Astrocyte (in vitro differentiated cells and primary cell): ENCODE data around the gene GCC1. TPM values are rescaled to one million over a fixed set of nuclear protein-coding genes. Genes with fewer than 3 reads are reported as not detected.

ENCODE experiments used
- DNase-seq: peaks from one replicate; pipeline ENCODE4 v3.0.0-alpha.2; 2010; ENCODE audit warnings: low read depth
- FAIRE-seq: peaks from 2 replicates; lab custom pipeline; 2011; peaks lifted over from hg19 to GRCh38; lab: Jason Lieb, UNC
- H2AFZ ChIP-seq: 2 replicates; pipeline ENCODE4 v1.6.0; 2012; ENCODE audit warnings: low read depth, low read length, inconsistent platforms
- H3K27ac ChIP-seq: 2 replicates; pipeline ENCODE4 v1.5.1; 2011; ENCODE audit warnings: low read depth, low read length, inconsistent platforms
- H3K27me3 ChIP-seq: 2 replicates; pipeline ENCODE4 v1.6.0; 2011; ENCODE audit warnings: low read length, inconsistent platforms; ENCODE audit not compliant: insufficient read depth
- H3K36me3 ChIP-seq: 2 replicates; pipeline ENCODE4 v1.5.1; 2011; ENCODE audit warnings: low read length, inconsistent platforms; ENCODE audit not compliant: insufficient read depth
- H3K4me1 ChIP-seq: 2 replicates; pipeline ENCODE4 v1.5.1; 2011; ENCODE audit warnings: low read length, inconsistent platforms; ENCODE audit not compliant: insufficient read depth
- H3K4me2 ChIP-seq: 2 replicates; pipeline ENCODE4 v1.6.0; 2012; ENCODE audit warnings: low read length, inconsistent platforms
- H3K4me3 ChIP-seq: 2 replicates; pipeline ENCODE4 v1.5.1; 2011; ENCODE audit warnings: low read depth, mild to moderate bottlenecking, low read length, inconsistent platforms; ENCODE audit not compliant: insufficient read depth
- H3K79me2 ChIP-seq: 2 replicates; pipeline ENCODE4 v1.6.0; 2012; ENCODE audit warnings: mild to moderate bottlenecking, low read length, inconsistent platforms; ENCODE audit not compliant: insufficient read depth
- H3K9ac ChIP-seq: 2 replicates; pipeline ENCODE4 v1.6.0; 2012; ENCODE audit warnings: mild to moderate bottlenecking, low read length, inconsistent platforms
- H3K9me3 ChIP-seq: 2 replicates; pipeline ENCODE4 v1.5.1; 2012; ENCODE audit warnings: low read depth, mild to moderate bottlenecking, low read length, inconsistent platforms; ENCODE audit not compliant: insufficient read depth
- H4K20me1 ChIP-seq: 2 replicates; pipeline ENCODE4 v1.6.0; 2012; ENCODE audit warnings: low read length, inconsistent platforms; ENCODE audit not compliant: insufficient read depth
- H3K27ac Mint-ChIP-seq: one replicate; pipeline ENCODE4 v1.8.0; 2021; ENCODE audit warnings: mild to moderate bottlenecking, mixed read lengths; ENCODE audit not compliant: unreplicated experiment
- H3K27me3 Mint-ChIP-seq: one replicate; pipeline ENCODE4 v1.8.0; 2021; ENCODE audit warnings: low read depth, mixed read lengths; ENCODE audit not compliant: unreplicated experiment
- H3K36me3 Mint-ChIP-seq: one replicate; pipeline ENCODE4 v1.8.0; 2021; ENCODE audit warnings: low read depth, mixed read lengths; ENCODE audit not compliant: unreplicated experiment
- H3K4me1 Mint-ChIP-seq: one replicate; pipeline ENCODE4 v1.8.0; 2021; ENCODE audit warnings: low read depth, mixed read lengths; ENCODE audit not compliant: unreplicated experiment
- H3K4me3 Mint-ChIP-seq: one replicate; pipeline ENCODE4 v1.8.0; 2021; ENCODE audit warnings: mild to moderate bottlenecking, moderate library complexity, mixed read lengths; ENCODE audit not compliant: unreplicated experiment
- H3K9me3 Mint-ChIP-seq: one replicate; pipeline ENCODE4 v1.8.0; 2021; ENCODE audit warnings: mild to moderate bottlenecking, mixed read lengths; ENCODE audit not compliant: unreplicated experiment
- CTCF ChIP-seq: IDR thresholded peaks from 2 replicates; pipeline ENCODE4 v1.5.1; 2011; ENCODE audit warnings: low read depth, mild to moderate bottlenecking, inconsistent platforms, low read length, moderate library complexity; ENCODE audit not compliant: insufficient read depth
- EZH2 ChIP-seq: IDR thresholded peaks from 2 replicates; pipeline ENCODE4 v1.6.1; 2012; ENCODE audit warnings: mild to moderate bottlenecking, low read length, inconsistent platforms; ENCODE audit not compliant: insufficient read depth
- total RNA-seq: library from RNA; stranded (reverse); gene quantifications from 2 replicates; pipeline ENCODE4 v1.2.1, GENCODE V29; 2021

GCC1 gene
- total RNA-seq, 1 donor from 2014 or later: 28.8 TPM

- no peaks in the 10 kb centered on the region for H3K4me1 Mint-ChIP-seq
- no peak for FAIRE-seq
- H3K9me3 Mint-ChIP-seq: peaks cover 16% of the 10 kb centered on the region
- TF ChIP-seq EZH2 (no peak), CTCF (no peak)
- H3K4me3 ChIP-seq: no peak overlapping the region
- no peak overlapping the region for H3K4me2 ChIP-seq
- H2AFZ ChIP-seq: no peak overlapping the region
- peaks cover 16% of the 10 kb centered on the region for H3K36me3 Mint-ChIP-seq
- no peaks in the 10 kb centered on the region for H3K79me2 ChIP-seq
- no peak overlapping the region for H3K27ac Mint-ChIP-seq
- no peak overlapping the region for H3K9ac ChIP-seq
- no peak overlapping the region for H3K4me3 Mint-ChIP-seq
- H3K27me3 ChIP-seq: no peaks in the 10 kb centered on the region
- H3K4me1 ChIP-seq: no peaks in the 10 kb centered on the region
- DNase-seq: no peak
- no peaks in the 10 kb centered on the region for H3K27me3 Mint-ChIP-seq
- no peaks in the 10 kb centered on the region for H4K20me1 ChIP-seq
- no peak overlapping the region for H3K27ac ChIP-seq
- no peaks in the 10 kb centered on the region for H3K36me3 ChIP-seq
- no peaks in the 10 kb centered on the region for H3K9me3 ChIP-seq
These were observed 19.2 kb downstream of the GCC1 start for GRCh38 chr7:127566242-127566641.

- H3K9me3 ChIP-seq: no peaks in the 10 kb centered on the region
- Mint-ChIP-seq H3K36me3 (no peaks in the 10 kb centered on the region), H3K27me3 (peaks cover 4% of the 10 kb centered on the region), H3K4me3 (no peak overlapping the region), H3K27ac (no peak overlapping the region), H3K4me1 (no peaks in the 10 kb centered on the region), H3K9me3 (peaks cover 6% of the 10 kb centered on the region)
- DNase-seq: no peak
- H3K36me3 ChIP-seq: no peaks in the 10 kb centered on the region
- no peak for TF ChIP-seq EZH2
- no peak for TF ChIP-seq CTCF
- H4K20me1 ChIP-seq: no peaks in the 10 kb centered on the region
- H3K4me1 ChIP-seq: no peaks in the 10 kb centered on the region
- H3K27me3 ChIP-seq: no peaks in the 10 kb centered on the region
- H3K4me2 ChIP-seq: no peak overlapping the region
- no peak for FAIRE-seq
- H3K9ac ChIP-seq: no peak overlapping the region
- H2AFZ ChIP-seq: no peak overlapping the region
- no peak overlapping the region for H3K4me3 ChIP-seq
- no peaks in the 10 kb centered on the region for H3K79me2 ChIP-seq
- no peak overlapping the region for H3K27ac ChIP-seq
These were observed 27.6 kb downstream of the GCC1 start for GRCh38 chr7:127557803-127558202.

- H3K27ac Mint-ChIP-seq: no peak overlapping the region
- H3K9me3 Mint-ChIP-seq: peaks cover 2% of the 10 kb centered on the region
- FAIRE-seq: no peak
These were observed 29.0 kb downstream of the GCC1 start for GRCh38 chr7:127556404-127556803.

More at GRCh38 chr7:127556404-127556803, 29.0 kb downstream of the GCC1 start:
- Histone ChIP-seq H3K79me2 (no peaks in the 10 kb centered on the region), H3K9me3 (no peaks in the 10 kb centered on the region), H3K27ac (no peak overlapping the region), H3K4me3 (no peak overlapping the region), H3K4me2 (no peak overlapping the region), H3K4me1 (no peaks in the 10 kb centered on the region), H4K20me1 (no peaks in the 10 kb centered on the region), H2AFZ (no peak overlapping the region), H3K36me3 (no peaks in the 10 kb centered on the region), H3K27me3 (no peaks in the 10 kb centered on the region), H3K9ac (no peak overlapping the region)
- H3K27me3 Mint-ChIP-seq: peaks cover 4% of the 10 kb centered on the region
- H3K4me1 Mint-ChIP-seq: no peaks in the 10 kb centered on the region
- H3K36me3 Mint-ChIP-seq: no peaks in the 10 kb centered on the region
- H3K4me3 Mint-ChIP-seq: no peak overlapping the region
- TF ChIP-seq CTCF: no peak
- TF ChIP-seq EZH2: no peak
- no peak for DNase-seq
